GM12878 (cell line): Measurements from ENCODE around the gene NTRK1. TPM values are rescaled to one million over a fixed set of nuclear protein-coding genes. Genes with fewer than 3 reads are reported as not detected.
A peak's percentile ranks its signal among the peaks of the same experiment; 100 is the strongest.

Source experiments
- ATAC-seq: fragments of 200-7000 bp; cut with Tn5 transposase; 3 replicates; pipeline ENCODE4 v1.9.1; 2020; ENCODE audit warnings: mild to moderate bottlenecking, moderate library complexity
- BruUV-seq: library from RNA; stranded (reverse); fragments of 400-500 nt; replicated peaks from 2 replicates; lab custom pipeline; 2021; lab: Mats Ljungman, UMichigan
- CTCF ChIA-PET: fragments of 300-600 bp; sonication (Branson Sonifier 250); formaldehyde crosslinking; extraction: SDS; loops from one replicate; lab custom pipeline; 2021; ENCODE audit warnings: inconsistent platforms; lab: Yijun Ruan, JAX
- POLR2A ChIA-PET: fragments of 350-600 bp; formaldehyde crosslinking; extraction: SDS; loops from one replicate; lab custom pipeline; 2021; ENCODE audit warnings: inconsistent platforms; lab: Charles Lee
- RAD21 ChIA-PET: fragments of 300-600 bp; sonication (Branson Sonifier 250); formaldehyde crosslinking; loops from one replicate; lab custom pipeline; 2023; ENCODE audit warnings: antibody characterized with exemption; ENCODE audit not compliant: unreplicated experiment; lab: Charles Lee
- SMC1A ChIA-PET: fragments of 300-600 bp; sonication (Branson Sonifier 250); formaldehyde crosslinking; loops from one replicate; lab custom pipeline; 2023; ENCODE audit not compliant: unreplicated experiment, uncharacterized antibody; lab: Charles Lee
- DNase-seq: peaks from one replicate; pipeline ENCODE4 v3.0.0-alpha.2; 2011; ENCODE audit warnings: low read depth, low spot score
- FAIRE-seq: peaks from 3 replicates; lab custom pipeline; 2011; peaks lifted over from hg19 to GRCh38; lab: Jason Lieb, UNC
- H2AFZ ChIP-seq: 2 replicates; pipeline ENCODE4 v1.6.0; 2011; ENCODE audit warnings: low read depth, low read length, control low read depth; ENCODE audit not compliant: control insufficient read depth
- H3K27ac ChIP-seq: 2 replicates; pipeline ENCODE4 v1.5.1; 2011; ENCODE audit warnings: control low read depth; ENCODE audit not compliant: control insufficient read depth, insufficient read depth
- H3K27me3 ChIP-seq, 2 experiments: replicated peaks in 1 of 2; 2 replicates each; pipeline versions ENCODE4 v1.6.0 to v1.6.1; 2011; ENCODE audit warnings: low read length in 1 of 2; ENCODE audit not compliant: control insufficient read depth in 2 of 2, insufficient read depth in 2 of 2
- H3K36me3 ChIP-seq, 2 experiments: 2 replicates each; pipeline ENCODE4 v1.5.1; 2011; ENCODE audit warnings: low read length in 1 of 2; ENCODE audit not compliant: control insufficient read depth in 2 of 2, insufficient read depth in 2 of 2
- H3K4me1 ChIP-seq: 2 replicates; pipeline ENCODE4 v1.6.1; 2011; ENCODE audit warnings: mild to moderate bottlenecking, low read length, moderate library complexity, mixed read lengths; ENCODE audit not compliant: control insufficient read depth, insufficient read depth
- H3K4me2 ChIP-seq: 2 replicates; pipeline ENCODE4 v1.6.0; 2011; ENCODE audit warnings: control low read depth; ENCODE audit not compliant: control insufficient read depth, insufficient read depth
- H3K4me3 ChIP-seq: fragments of 200-600 bp; sonication (generic); 2 replicates; pipeline ENCODE4 v1.5.1; 2016
- H3K79me2 ChIP-seq: 2 replicates; pipeline ENCODE4 v1.6.0; 2011; ENCODE audit warnings: low read length; ENCODE audit not compliant: control insufficient read depth, insufficient read depth
- H3K9ac ChIP-seq: 2 replicates; pipeline ENCODE4 v1.8.0; 2011; ENCODE audit warnings: low read length, control low read depth, mixed read lengths; ENCODE audit not compliant: control insufficient read depth, insufficient read depth
- H3K9me3 ChIP-seq: replicated peaks from 3 replicates; pipeline ENCODE4 v1.5.1; 2011; ENCODE audit warnings: mild to moderate bottlenecking, low read length; ENCODE audit not compliant: control insufficient read depth, insufficient read depth
- H4K20me1 ChIP-seq: 2 replicates; pipeline ENCODE4 v1.6.0; 2011; ENCODE audit not compliant: control insufficient read depth, insufficient read depth
- MYB ChIP-seq: fragments of 150-350 bp; IDR thresholded peaks from 2 replicates; pipeline ENCODE4 v1.6.1; 2014; ENCODE audit warnings: mild to moderate bottlenecking, low read depth, low read length, borderline replicate concordance
- SUZ12 ChIP-seq: fragments of 200-600 bp; sonication (generic); IDR thresholded peaks from one replicate; pipeline ENCODE4 v1.6.1; 2018; ENCODE audit warnings: antibody characterized with exemption, mild to moderate bottlenecking; ENCODE audit not compliant: unreplicated experiment
- ZNF217 ChIP-seq: fragments of 450-650 bp; IDR thresholded peaks from 2 replicates; pipeline ENCODE4 v1.6.1; 2017; ENCODE audit warnings: antibody characterized with exemption, mild to moderate bottlenecking
- WGBS: methylation state at CpG from one replicate; pipeline ENCODE4 v1.1.6; 2016; ENCODE audit warnings: low lambda C conversion rate; ENCODE audit not compliant: insufficient replicate concordance, insufficient coverage; ENCODE audit errors: missing lambda C conversion rate; 5-methylcytosine and 5-hydroxymethylcytosine counted together
- in situ Hi-C: fragments of 300-500 bp; cut with MboI; formaldehyde crosslinking; loops from 9 replicates; pipeline ENCODE4 v1.14.3; 2018; ENCODE audit warnings: mixed read lengths
- intact Hi-C: fragments of 100-400 bp; cut with micrococcal nuclease; formaldehyde crosslinking; loops from one replicate; pipeline ENCODE4 v1.14.2; 2022; ENCODE audit not compliant: unreplicated experiment
- polyA plus RNA-seq, 11 experiments: library from polyadenylated mRNA; depleted of rRNA in 4 of 11; unstranded in 6 of 11; stranded (reverse) in 5 of 11; fragments of >200 nt; fragmentation: Nextera tagmentation in 4 of 11; fragmentation: Illumina TruSeq in 1 of 11; extraction: Ambion mirVana in 4 of 11; extraction: Trizol in 1 of 11; gene quantifications; 1 replicate in 1 of 11; 2 replicates in 10 of 11; pipeline versions ENCODE4 v1.2.1 to v1.2.3, GENCODE V29; 2011 to 2016; ENCODE audit warnings: inconsistent platforms in 2 of 11, missing spikeins in 2 of 11, low read depth in 1 of 11
- total RNA-seq, 4 experiments: library from RNA; depleted of rRNA in 3 of 4; stranded (reverse); fragments of >200 nt in 3 of 4; fragmentation: Illumina TruSeq in 1 of 4; extraction: Trizol in 1 of 4; gene quantifications; 2 replicates each; pipeline versions ENCODE4 v1.2.1 to v1.2.3, GENCODE V29; 2013 to 2021

Gene NTRK1
- total and polyA plus RNA-seq, 10 of the 15 experiments (the other 5 are each of a cell fraction or from before 2014, with no cell fraction given): 0.10 to 0.56 (median 0.40) TPM; not detected in 7

DNA sequence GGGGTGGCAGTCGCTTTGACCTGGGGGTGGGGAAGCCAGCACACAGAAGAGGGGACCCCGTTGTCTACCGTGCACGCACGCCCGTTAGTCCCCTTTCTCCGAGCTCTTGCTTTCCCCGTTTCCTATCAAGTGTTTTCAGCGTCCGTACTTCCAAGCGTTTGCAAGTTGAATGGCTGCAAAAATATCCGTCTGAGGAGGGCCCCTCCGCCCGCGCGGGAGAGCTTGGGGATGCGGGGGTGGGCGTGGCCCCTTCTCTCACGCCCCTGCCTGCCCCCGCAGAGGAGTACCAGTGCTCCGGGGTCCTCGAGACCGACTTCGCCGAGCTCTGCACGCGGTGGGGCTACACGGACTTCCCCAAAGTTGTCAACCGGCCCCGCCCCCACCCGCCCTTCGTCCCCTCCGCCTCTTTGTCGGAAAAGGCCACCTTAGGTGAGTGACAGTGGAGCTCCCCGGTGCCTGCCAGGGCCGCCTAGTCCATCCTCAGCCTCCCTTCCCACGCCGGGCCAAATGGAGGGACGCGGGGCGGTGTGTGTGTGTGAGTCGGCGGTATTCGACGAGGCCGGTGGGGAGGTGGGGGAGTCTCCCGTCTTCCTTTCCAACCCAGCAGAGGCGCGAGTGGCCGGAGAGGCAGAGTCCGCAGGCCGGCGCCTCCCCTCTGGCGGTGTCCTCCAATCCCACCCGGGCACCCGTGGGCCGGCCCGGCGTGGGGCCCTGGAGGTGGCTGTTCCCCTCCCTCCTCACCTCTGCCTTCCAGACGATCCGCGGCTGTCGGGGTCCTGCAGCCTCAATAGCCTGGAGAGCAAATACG, 63.2 kb downstream of the NTRK1 start:
- TF ChIP-seq SUZ12 (peak; percentile 77), MYB (no peak)
- DNase-seq (no peak), FAIRE-seq (no peak), ATAC-seq (no peak)
- no peaks in the 10 kb centered on the region for H3K9me3 ChIP-seq
- no peak overlapping the region for H3K4me2 ChIP-seq
- ChIA-PET POLR2A (interaction anchor here (0.7 kb wide), 1 partner anchor 789 kb away, joined by 3 read pairs; no protein-coding TSS in a partner anchor), RAD21 (interaction anchor here (1.2 kb wide), 1 partner anchor 149 kb away, joined by 3 read pairs; no protein-coding TSS in a partner anchor), CTCF (interaction anchor here (0.6 to 1.4 kb wide), 3 partner anchors 29 to 151 kb away, joined by 3 to 4 read pairs (median 3); no protein-coding TSS in a partner anchor), SMC1A (no interaction called here)
- no peak overlapping the region for H2AFZ ChIP-seq
- no peaks in the 10 kb centered on the region for H4K20me1 ChIP-seq
- in situ Hi-C loops (no loop called here), intact Hi-C loops (no loop called here)
- H3K79me2 ChIP-seq: no peaks in the 10 kb centered on the region
- H3K36me3 ChIP-seq: no peaks in the 10 kb centered on the region
- no peak overlapping the region for H3K4me3 ChIP-seq
- BruUV-seq: no TSS peak
- no peak overlapping the region for H3K27ac ChIP-seq
- WGBS: 37% methylated on average over 53 of the region's 64 CpGs
- H3K9ac ChIP-seq: no peak overlapping the region
- peaks cover 21 to 29% of the 10 kb centered on the region in 2 experiments for H3K27me3 ChIP-seq
- no peaks in the 10 kb centered on the region for H3K4me1 ChIP-seq

DNA sequence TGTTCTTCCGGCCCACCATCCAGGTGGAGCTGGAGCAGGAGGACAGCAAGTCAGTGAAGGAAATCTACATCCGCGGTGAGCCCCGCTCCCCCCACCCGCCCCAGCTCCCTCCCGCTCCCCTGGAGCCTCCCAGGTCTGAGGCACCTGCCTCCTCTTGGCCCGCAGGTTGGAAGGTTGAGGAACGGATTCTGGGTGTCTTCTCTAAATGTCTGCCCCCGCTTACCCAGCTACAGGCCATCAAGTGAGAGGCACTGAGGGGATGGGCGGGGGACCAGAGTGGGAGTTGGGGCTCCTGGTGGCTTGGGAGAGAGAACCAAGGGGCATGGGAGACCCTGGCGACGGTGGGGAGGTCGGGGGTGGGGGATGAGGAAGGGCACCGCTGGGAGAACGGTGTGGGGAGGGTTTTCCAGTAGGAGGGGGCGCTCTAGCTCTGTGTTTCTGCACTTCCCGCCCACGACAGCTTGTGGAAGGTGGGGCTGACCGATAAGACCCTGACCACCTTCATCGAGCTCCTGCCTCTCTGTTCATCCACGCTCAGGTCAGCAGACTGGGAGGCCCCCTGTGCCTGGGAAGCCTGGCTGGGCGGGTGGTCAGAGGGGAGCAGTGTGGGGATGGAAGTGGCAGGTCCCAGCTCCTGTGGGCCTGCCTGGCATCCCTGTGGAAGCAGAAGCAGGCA, 64.0 kb downstream of the NTRK1 start:
- in situ Hi-C loops: no loop called here
- 21% methylated on average over 22 of the region's 22 CpGs for WGBS

More for the DNA sequence above, 64.0 kb downstream of the NTRK1 start:
- Histone ChIP-seq H4K20me1 (no peaks in the 10 kb centered on the region), H3K9me3 (no peaks in the 10 kb centered on the region), H3K79me2 (no peaks in the 10 kb centered on the region), H3K9ac (no peak overlapping the region), H3K4me1 (no peaks in the 10 kb centered on the region), H2AFZ (no peak overlapping the region), H3K27ac (no peak overlapping the region), H3K27me3 (peaks cover 23 to 29% of the 10 kb centered on the region in 2 experiments), H3K4me3 (no peak overlapping the region), H3K4me2 (no peak overlapping the region), H3K36me3 (no peaks in the 10 kb centered on the region)
- ATAC-seq (no peak), DNase-seq (no peak), FAIRE-seq (no peak)
- RAD21 ChIA-PET: no interaction called here
- CTCF ChIA-PET: interaction anchor here (1.4 kb wide), 2 partner anchors 30 to 150 kb away, joined by 3 to 4 read pairs; no protein-coding TSS in a partner anchor
- no TSS peak for BruUV-seq
- SMC1A ChIA-PET: no interaction called here
- intact Hi-C loops: no loop called here
- no peak for TF ChIP-seq ZNF217
- TF ChIP-seq SUZ12: peak; percentile 11
- POLR2A ChIA-PET: no interaction called here
